Endothelial cell of umbilical vein (primary cell): ENCODE measurements around the gene CPZ. TPM values are rescaled to one million over a fixed set of nuclear protein-coding genes. Genes with fewer than 3 reads are reported as not detected.

Source experiments
- BruUV-seq: library from RNA; stranded (reverse); fragments of 400-500 nt; replicated peaks from 2 replicates; lab custom pipeline; 2021; lab: Mats Ljungman, UMichigan
- CTCF ChIA-PET: fragments of 300-600, 350-600 bp; sonication (Branson Sonifier 250); formaldehyde crosslinking; loops from one replicate; lab custom pipeline; 2021; ENCODE audit warnings: antibody characterized with exemption, inconsistent platforms; lab: Charles Lee
- POLR2A ChIA-PET: fragments of 300-600, 350-600 bp; sonication (Branson Sonifier 250); formaldehyde crosslinking; loops from one replicate; lab custom pipeline; 2021; ENCODE audit warnings: antibody characterized with exemption, inconsistent platforms; lab: Charles Lee
- DNase-seq: peaks from one replicate; pipeline ENCODE4 v3.0.0-alpha.2; 2011; ENCODE audit warnings: low read depth, low spot score
- FAIRE-seq: peaks from 2 replicates; lab custom pipeline; 2011; peaks lifted over from hg19 to GRCh38; lab: Jason Lieb, UNC
- H2AFZ ChIP-seq: 2 replicates; pipeline ENCODE4 v1.6.0; 2012; ENCODE audit warnings: low read depth, low read length, control low read depth, inconsistent platforms
- H3K27ac ChIP-seq: 2 replicates; pipeline ENCODE4 v1.5.1; 2011; ENCODE audit warnings: low read depth, mild to moderate bottlenecking, control low read depth, low read length, moderate library complexity; ENCODE audit not compliant: insufficient read depth
- H3K27me3 ChIP-seq, 2 experiments: 2 replicates each; pipeline versions ENCODE4 v1.6.0 to v1.6.1; 2011; ENCODE audit warnings: low read length in 2 of 2, mixed read lengths in 1 of 2; ENCODE audit not compliant: control insufficient read depth in 2 of 2, insufficient read depth in 2 of 2
- H3K36me3 ChIP-seq, 2 experiments: 2 replicates in 1 of 2; 3 replicates in 1 of 2; pipeline ENCODE4 v1.5.1; 2011; ENCODE audit warnings: low read length in 2 of 2, mild to moderate bottlenecking in 1 of 2, moderate library complexity in 1 of 2; ENCODE audit not compliant: control insufficient read depth in 2 of 2, insufficient read depth in 2 of 2; ENCODE audit errors: extremely low read depth in 1 of 2
- H3K4me1 ChIP-seq: 3 replicates; pipeline ENCODE4 v1.5.1; 2011; ENCODE audit warnings: mild to moderate bottlenecking, low read length; ENCODE audit not compliant: control insufficient read depth, insufficient read depth; ENCODE audit errors: extremely low read depth
- H3K4me2 ChIP-seq: 2 replicates; pipeline ENCODE4 v1.6.1; 2011; ENCODE audit warnings: low read length, control low read depth, mixed read lengths; ENCODE audit not compliant: insufficient read depth
- H3K4me3 ChIP-seq, 3 experiments: fragments of 200-600 bp in 1 of 3; sonication (generic), shearing (Covaris generic) in 1 of 3; replicated peaks in 1 of 3; 2 replicates each; pipeline ENCODE4 v1.5.1; 2011 to 2016; ENCODE audit warnings: control low read depth in 3 of 3, low read length in 3 of 3, mild to moderate bottlenecking in 2 of 3, inconsistent platforms in 1 of 3, low read depth in 1 of 3, moderate library complexity in 1 of 3; ENCODE audit not compliant: insufficient read depth in 1 of 3
- H3K79me2 ChIP-seq: 2 replicates; pipeline ENCODE4 v1.6.0; 2012; ENCODE audit warnings: low read length, inconsistent platforms; ENCODE audit not compliant: control insufficient read depth, insufficient read depth
- H3K9ac ChIP-seq: replicated peaks from 2 replicates; pipeline ENCODE3; 2011; ENCODE audit warnings: low read length, control low read depth; ENCODE audit not compliant: insufficient read depth; ENCODE audit errors: extremely low read depth
- H3K9me1 ChIP-seq: replicated peaks from 3 replicates; pipeline ENCODE4 v1.6.0; 2011; ENCODE audit warnings: mild to moderate bottlenecking, low read length; ENCODE audit not compliant: control insufficient read depth, insufficient read depth; ENCODE audit errors: extremely low read depth
- H3K9me3 ChIP-seq: replicated peaks from 2 replicates; pipeline ENCODE4 v1.5.1; 2012; ENCODE audit warnings: low read length, inconsistent platforms; ENCODE audit not compliant: control insufficient read depth, insufficient read depth
- H4K20me1 ChIP-seq: replicated peaks from 2 replicates; pipeline ENCODE3; 2011; ENCODE audit warnings: mild to moderate bottlenecking, low read length; ENCODE audit not compliant: control insufficient read depth, insufficient read depth; ENCODE audit errors: extremely low read depth
- EZH2 ChIP-seq: IDR thresholded peaks from 2 replicates; pipeline ENCODE4 v1.6.1; 2012; ENCODE audit warnings: borderline replicate concordance, low read depth, mild to moderate bottlenecking, moderate library complexity, low read length, inconsistent platforms; ENCODE audit not compliant: severe bottlenecking
- FOS ChIP-seq: IDR thresholded peaks from 2 replicates; pipeline ENCODE4 v1.6.1; 2011; ENCODE audit warnings: mild to moderate bottlenecking, low read length, moderate library complexity, borderline replicate concordance; ENCODE audit not compliant: insufficient read depth
- GATA2 ChIP-seq: IDR thresholded peaks from 2 replicates; pipeline ENCODE4 v1.7.0; 2011; ENCODE audit warnings: low read depth, mild to moderate bottlenecking, moderate library complexity, mixed read lengths, low read length; ENCODE audit not compliant: insufficient read length, insufficient read depth
- JUN ChIP-seq: IDR thresholded peaks from 2 replicates; pipeline ENCODE4 v1.6.1; 2011; ENCODE audit warnings: borderline replicate concordance, low read depth; ENCODE audit not compliant: insufficient read length, insufficient read depth
- MYC ChIP-seq: IDR thresholded peaks from one replicate; pipeline ENCODE4 v1.6.1; 2011; ENCODE audit warnings: mild to moderate bottlenecking, low read depth, low read length
- POLR2A ChIP-seq: IDR thresholded peaks from 2 replicates; pipeline ENCODE4 v1.6.1; 2012; ENCODE audit warnings: low read depth, mild to moderate bottlenecking, control low read depth, low read length
- POLR2AphosphoS5 ChIP-seq: IDR thresholded peaks from 2 replicates; pipeline ENCODE4 v1.6.1; 2012; ENCODE audit warnings: low read depth, mild to moderate bottlenecking, control low read depth, low read length, moderate library complexity; ENCODE audit not compliant: insufficient read depth
- dilution Hi-C: fragments of 300-500 bp; cut with MboI; formaldehyde crosslinking; loops from one replicate; pipeline ENCODE4 v1.15.0; 2019; ENCODE audit warnings: low sequenced_read_pairs; ENCODE audit not compliant: extremely low pct_ligation_motif_present
- intact Hi-C: fragments of 100-400 bp; cut with micrococcal nuclease; formaldehyde crosslinking; loops from one replicate; pipeline ENCODE4 v1.10.0; 2022
- polyA plus RNA-seq, 4 experiments: library from polyadenylated mRNA; depleted of rRNA in 3 of 4; stranded (reverse) in 3 of 4; unstranded in 1 of 4; fragments of >200 nt; gene quantifications; 2 replicates each; pipeline versions ENCODE4 v1.2.1 to v1.2.3, GENCODE V29; 2011 to 2012; ENCODE audit warnings: missing spikeins in 1 of 4
- total RNA-seq: library from RNA; stranded (reverse); gene quantifications from 2 replicates; pipeline ENCODE4 v1.2.3, GENCODE V29; 2021
- TF ChIP-seq, protein P1 (sequence below): IDR thresholded peaks from 2 replicates; pipeline ENCODE4 v1.6.1; 2011; ENCODE audit not compliant: insufficient read depth, insufficient read length
- TF ChIP-seq, protein P2 (sequence below), 2 donors: IDR thresholded peaks; 1 replicate in 1 of 2; 2 replicates in 1 of 2; pipeline ENCODE4 v1.5.1; 2011; ENCODE audit warnings: low read length in 2 of 2, mild to moderate bottlenecking in 2 of 2, moderate library complexity in 2 of 2, control low read depth in 1 of 2, inconsistent platforms in 1 of 2, low read depth in 1 of 2; ENCODE audit not compliant: insufficient read depth in 1 of 2; ENCODE audit errors: extremely low read depth in 1 of 2

Gene CPZ
- total and polyA plus RNA-seq, 2 donors (not counting 3 experiments of a cell fraction or from before 2014, with no cell fraction given): not detected

DNA sequence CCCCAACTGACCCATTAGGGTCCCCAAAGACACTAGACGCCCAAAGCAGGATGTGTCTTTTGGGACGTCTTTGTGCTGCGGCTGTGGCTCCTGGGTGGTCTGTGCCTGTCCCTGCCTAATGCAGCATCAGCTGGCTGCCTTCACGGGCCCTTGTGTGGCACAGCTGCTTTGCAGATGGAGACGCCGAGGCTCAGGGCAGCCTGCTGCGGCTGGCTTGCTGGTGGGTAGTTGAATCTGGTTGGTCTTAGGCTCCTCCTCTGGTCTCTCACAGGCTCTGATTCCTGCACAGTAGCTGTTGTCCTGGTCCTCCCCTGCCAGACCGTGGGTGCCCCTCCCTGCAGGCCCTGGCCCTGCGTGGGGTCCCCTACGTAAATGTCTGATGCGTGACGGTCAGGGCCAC lies 8.1 kb downstream of the CPZ start:
- ChIA-PET POLR2A (no interaction called here), CTCF (no interaction called here)
- Histone ChIP-seq H3K9me3 (no peaks in the 10 kb centered on the region), H3K9me1 (no peaks in the 10 kb centered on the region), H4K20me1 (no peaks in the 10 kb centered on the region), H3K4me2 (no peak overlapping the region), H3K9ac (no peak overlapping the region), H3K27me3 (no peaks in the 10 kb centered on the region), H3K79me2 (no peaks in the 10 kb centered on the region), H3K36me3 (no peaks in the 10 kb centered on the region), H2AFZ (no peak overlapping the region), H3K4me3 (no peak overlapping the region), H3K27ac (no peak overlapping the region), H3K4me1 (no peaks in the 10 kb centered on the region)
- intact Hi-C loops (no loop called here), dilution Hi-C loops (no loop called here)
- no peak for FAIRE-seq
- TF ChIP-seq FOS: no peak
- TF ChIP-seq MYC: no peak
- TF ChIP-seq, protein P1, sequence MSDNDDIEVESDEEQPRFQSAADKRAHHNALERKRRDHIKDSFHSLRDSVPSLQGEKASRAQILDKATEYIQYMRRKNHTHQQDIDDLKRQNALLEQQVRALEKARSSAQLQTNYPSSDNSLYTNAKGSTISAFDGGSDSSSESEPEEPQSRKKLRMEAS: no peak
- TF ChIP-seq POLR2A: no peak
- no peak for TF ChIP-seq EZH2
- no peak for TF ChIP-seq POLR2AphosphoS5
- TF ChIP-seq, protein P2, sequence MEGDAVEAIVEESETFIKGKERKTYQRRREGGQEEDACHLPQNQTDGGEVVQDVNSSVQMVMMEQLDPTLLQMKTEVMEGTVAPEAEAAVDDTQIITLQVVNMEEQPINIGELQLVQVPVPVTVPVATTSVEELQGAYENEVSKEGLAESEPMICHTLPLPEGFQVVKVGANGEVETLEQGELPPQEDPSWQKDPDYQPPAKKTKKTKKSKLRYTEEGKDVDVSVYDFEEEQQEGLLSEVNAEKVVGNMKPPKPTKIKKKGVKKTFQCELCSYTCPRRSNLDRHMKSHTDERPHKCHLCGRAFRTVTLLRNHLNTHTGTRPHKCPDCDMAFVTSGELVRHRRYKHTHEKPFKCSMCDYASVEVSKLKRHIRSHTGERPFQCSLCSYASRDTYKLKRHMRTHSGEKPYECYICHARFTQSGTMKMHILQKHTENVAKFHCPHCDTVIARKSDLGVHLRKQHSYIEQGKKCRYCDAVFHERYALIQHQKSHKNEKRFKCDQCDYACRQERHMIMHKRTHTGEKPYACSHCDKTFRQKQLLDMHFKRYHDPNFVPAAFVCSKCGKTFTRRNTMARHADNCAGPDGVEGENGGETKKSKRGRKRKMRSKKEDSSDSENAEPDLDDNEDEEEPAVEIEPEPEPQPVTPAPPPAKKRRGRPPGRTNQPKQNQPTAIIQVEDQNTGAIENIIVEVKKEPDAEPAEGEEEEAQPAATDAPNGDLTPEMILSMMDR (IDR thresholded peaks at IDR 0.05; ENCODE audit: extremely low read depth in 1 of 2, insufficient read depth in 1 of 2, low read depth in 1 of 2, low read length in 2 of 2): no peak
- no peak for TF ChIP-seq GATA2
- no peak for TF ChIP-seq JUN
- BruUV-seq: no TSS peak
- no peak for DNase-seq
